Neutrophil (primary cell): ENCODE results near the gene BAHCC1.

Experiments used
- H3K27ac ChIP-seq: fragments of 200-600 bp; sonication (generic); 2 replicates; pipeline ENCODE4 v1.5.1; 2016; ENCODE audit warnings: mild to moderate bottlenecking, moderate library complexity
- H3K27me3 ChIP-seq: fragments of 200-600 bp; sonication (generic); 2 replicates; pipeline ENCODE4 v1.6.0; 2016; ENCODE audit warnings: mild to moderate bottlenecking
- H3K36me3 ChIP-seq: fragments of 200-600 bp; sonication (generic); 2 replicates; pipeline ENCODE4 v1.5.1; 2017
- H3K4me1 ChIP-seq, 2 experiments: fragments of 200-600 bp in 1 of 2; sonication (generic) in 1 of 2; 1 replicate in 1 of 2; 2 replicates in 1 of 2; pipeline versions ENCODE4 v1.5.1 to v1.6.1; 2013 to 2016; ENCODE audit warnings: low read depth in 1 of 2, low read length in 1 of 2, mild to moderate bottlenecking in 1 of 2, moderate library complexity in 1 of 2; ENCODE audit not compliant: control insufficient read depth in 1 of 2, insufficient read depth in 1 of 2
- H3K4me3 ChIP-seq, 2 experiments: fragments of 200-600 bp in 1 of 2; sonication (generic) in 1 of 2; 1 replicate in 1 of 2; 2 replicates in 1 of 2; pipeline ENCODE4 v1.5.1; 2013 to 2016; ENCODE audit warnings: low read depth in 1 of 2, low read length in 1 of 2, mild to moderate bottlenecking in 1 of 2, moderate library complexity in 1 of 2
- H3K9me3 ChIP-seq: fragments of 200-600 bp; sonication (generic); 2 replicates; pipeline ENCODE4 v1.5.1; 2016
- CTCF ChIP-seq: fragments of 200-600 bp; sonication (generic); IDR thresholded peaks from 2 replicates; pipeline ENCODE4 v1.5.1; 2016; ENCODE audit warnings: antibody characterized with exemption

The BAHCC1 gene

GRCh38 chr17:81398832-81399411 lies 3.7 kb downstream of the BAHCC1 start:
- peak overlapping the region; percentile 12 to 29 for H3K4me3 ChIP-seq
- TF ChIP-seq CTCF: no peak
- H3K9me3 ChIP-seq: no peaks in the 10 kb centered on the region
- H3K27ac ChIP-seq: no peak overlapping the region
- no peaks in the 10 kb centered on the region for H3K36me3 ChIP-seq
- peaks cover 62 to 67% of the 10 kb centered on the region in 2 experiments for H3K4me1 ChIP-seq
- H3K27me3 ChIP-seq: peaks cover 100% of the 10 kb centered on the region

GRCh38 chr17:81399481-81400153 lies 4.4 kb downstream of the BAHCC1 start:
- no peak for TF ChIP-seq CTCF
- Histone ChIP-seq H3K4me1 (peaks cover 55 to 60% of the 10 kb centered on the region in 2 experiments), H3K9me3 (no peaks in the 10 kb centered on the region), H3K36me3 (no peaks in the 10 kb centered on the region), H3K27ac (no peak overlapping the region), H3K27me3 (peaks cover 100% of the 10 kb centered on the region), H3K4me3 (peak overlapping the region; percentile 50 to 72)

- H3K27me3 ChIP-seq: peaks cover 100% of the 10 kb centered on the region
- no peaks in the 10 kb centered on the region for H3K9me3 ChIP-seq
- peaks cover 47 to 53% of the 10 kb centered on the region in 2 experiments for H3K4me1 ChIP-seq
- no peaks in the 10 kb centered on the region for H3K36me3 ChIP-seq
- H3K27ac ChIP-seq: no peak overlapping the region
- TF ChIP-seq CTCF: no peak
- H3K4me3 ChIP-seq: peak overlapping the region; percentile 50 to 72
Measured at GRCh38 chr17:81400154-81400977, 5.1 kb downstream of the BAHCC1 start.

GRCh38 chr17:81400996-81401722 lies 5.9 kb downstream of the BAHCC1 start:
- Histone ChIP-seq H3K4me3 (no peak overlapping the region), H3K27ac (no peak overlapping the region), H3K36me3 (no peaks in the 10 kb centered on the region), H3K4me1 (peaks cover 39 to 45% of the 10 kb centered on the region in 2 experiments), H3K27me3 (peaks cover 100% of the 10 kb centered on the region), H3K9me3 (no peaks in the 10 kb centered on the region)
- no peak for TF ChIP-seq CTCF
